Measurements from ENCODE around the gene TSEN2. TPM values are rescaled to one million over a fixed set of nuclear protein-coding genes. Genes with fewer than 3 reads are reported as not detected.

TSEN2 gene
- total and polyA plus RNA-seq, 10 of the 15 experiments (the other 5 are each of a cell fraction or from before 2014, with no cell fraction given): 17.7 to 32.3 (median 24.3) TPM

GRCh38 chr3:12437221-12437605, 47.1 kb upstream of the TSEN2 start (continued):
- TF ChIP-seq SKIL (IDR thresholded peaks at IDR 0.05; ENCODE audit: low read depth, poor library complexity, severe bottlenecking) (no peak), ZZZ3 (IDR thresholded peaks at IDR 0.05; ENCODE audit: control insufficient read depth, insufficient read length, low read depth) (no peak), PBX3 (IDR thresholded peaks at IDR 0.05; ENCODE audit: insufficient replicate concordance, low read depth, low read length) (no peak), SUZ12 (IDR thresholded peaks at IDR 0.05; ENCODE audit: unreplicated experiment) (no peak), PML (IDR thresholded peaks at IDR 0.05; ENCODE audit: low read length) (no peak), NR2F1 (conservative IDR thresholded peaks at IDR 0.05) (no peak), IRF5 (IDR thresholded peaks at IDR 0.05; ENCODE audit: borderline replicate concordance) (no peak), BCL3 (IDR thresholded peaks at IDR 0.05; ENCODE audit: borderline replicate concordance, insufficient read depth, low read depth, low read length, poor library complexity, severe bottlenecking) (no peak), NR2C2 (IDR thresholded peaks at IDR 0.05; ENCODE audit: borderline replicate concordance, control insufficient read depth, insufficient read length, low read depth) (no peak)
